Hematopoietic multipotent progenitor cell treated with erythropoietin and hydrocortisone succinate and interleukin-3 and kit ligand, for 8 days (in vitro differentiated cells): ENCODE measurements around the gene RNF149.
A peak's percentile ranks its signal among the peaks of the same experiment; 100 is the strongest.
"Not testable (repeated sequence)": the region's sequence is repeated elsewhere in the genome, so short reads cannot be mapped to it uniquely, and the experiment has no call there.

Experiments used
- DNase-seq: peaks from one replicate; pipeline ENCODE4 v3.0.0-alpha.2; 2015

The RNF149 gene

DNA sequence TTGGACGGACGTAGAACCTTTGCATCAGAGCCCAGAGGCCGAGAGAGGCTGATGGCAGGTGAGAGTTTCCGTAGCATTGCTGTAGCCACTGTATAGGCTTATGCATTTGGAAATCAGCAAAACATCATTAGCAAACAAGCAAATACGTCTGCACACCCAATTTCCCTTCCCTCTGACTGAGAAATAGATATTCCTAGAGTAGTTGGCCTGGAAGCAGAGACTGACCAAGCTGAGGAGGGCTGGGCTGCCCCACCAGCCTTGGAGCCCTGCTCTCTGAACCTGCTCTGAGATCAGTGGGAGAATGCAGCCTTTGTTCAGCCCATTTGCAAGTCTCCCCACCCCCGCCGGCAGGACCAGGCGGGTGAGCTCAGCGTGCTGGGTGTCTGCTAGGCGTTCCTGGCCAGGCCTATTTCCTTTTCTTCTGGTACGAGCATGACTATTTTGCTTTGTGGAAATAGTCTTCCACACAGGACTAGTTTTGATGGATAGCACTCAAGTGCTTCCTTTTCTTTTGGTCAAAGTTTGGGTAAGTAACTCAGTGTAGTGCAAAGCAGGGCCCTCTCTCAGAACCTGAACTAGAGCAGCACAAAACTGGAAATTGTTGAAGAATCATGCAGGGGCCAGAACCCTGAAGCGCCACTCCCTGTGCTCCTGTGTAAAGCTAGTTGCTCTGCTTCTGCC lies 21.9 kb upstream of the RNF149 start:
- DNase-seq = no peak

DNA sequence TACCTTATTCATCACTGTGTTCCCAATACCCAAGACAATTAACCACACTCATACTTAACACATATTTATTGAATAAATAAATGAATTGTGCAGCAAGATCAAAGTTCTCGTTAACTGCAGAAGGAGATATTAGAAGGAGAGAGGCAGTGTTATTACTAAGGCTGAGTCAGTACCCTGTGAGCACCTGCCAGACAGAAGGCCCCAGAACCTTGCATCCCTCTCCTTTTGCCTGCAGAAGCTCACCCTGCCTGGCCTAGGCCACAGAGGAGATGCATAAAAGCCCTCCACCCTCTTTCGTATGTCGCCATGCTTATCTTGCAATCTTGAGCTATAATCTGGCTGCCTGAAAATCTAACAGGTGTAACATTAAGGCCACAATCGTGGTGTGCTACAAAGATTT lies 20.5 kb upstream of the RNF149 start:
- DNase-seq = no peak

DNA sequence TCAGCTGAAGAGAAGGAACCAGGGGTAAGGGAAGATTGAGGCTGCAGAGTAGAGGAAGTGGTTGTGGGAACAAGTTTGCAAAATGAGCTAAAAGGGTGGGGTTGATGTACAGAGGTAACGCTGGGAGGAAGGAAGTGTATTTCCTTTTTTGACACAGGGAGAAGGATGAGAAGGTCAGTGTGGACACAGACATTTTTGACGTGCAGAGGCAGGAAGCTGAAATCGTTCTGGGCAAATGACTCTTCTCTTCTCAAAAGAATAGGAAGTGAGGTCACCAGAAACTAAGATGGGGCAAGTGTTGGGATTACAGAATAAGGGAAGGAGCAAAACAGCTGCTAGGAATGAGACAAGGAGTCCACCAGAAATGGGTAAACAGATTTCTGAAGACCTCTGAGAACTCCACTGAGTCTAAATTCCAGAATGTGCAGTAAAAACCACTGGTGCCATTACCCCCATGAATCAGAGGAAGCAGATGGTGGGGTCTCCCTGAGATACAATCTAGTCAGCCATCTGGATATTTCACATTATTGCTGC lies 20.0 kb upstream of the RNF149 start:
- peak; percentile 46 for DNase-seq

DNA sequence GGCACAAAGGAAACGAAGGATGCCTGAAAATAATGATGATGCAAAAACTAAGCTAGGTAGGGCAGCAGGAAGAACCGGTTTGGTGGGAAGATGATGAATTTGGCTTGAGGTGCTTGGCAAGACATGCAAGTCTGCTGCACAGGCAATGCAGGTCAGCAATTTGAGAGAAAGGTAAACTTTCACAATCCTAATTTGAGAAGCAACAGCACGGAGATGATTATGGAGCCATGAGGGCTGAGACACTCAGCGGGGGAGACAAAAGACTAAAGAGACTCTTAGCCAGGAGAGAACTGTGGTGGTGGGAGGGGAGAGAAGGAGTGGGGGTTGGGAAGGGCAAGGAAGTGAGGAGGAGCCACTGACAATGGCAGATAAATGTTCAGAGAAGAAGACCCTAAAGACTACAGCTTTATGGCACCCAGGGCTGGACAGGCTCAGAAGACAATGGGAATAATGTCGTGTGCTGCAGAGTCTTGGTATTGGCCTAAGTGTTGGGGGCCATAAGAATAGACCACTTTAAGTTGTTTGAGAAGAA lies 19.4 kb upstream of the RNF149 start:
- DNase-seq = no peak

DNA sequence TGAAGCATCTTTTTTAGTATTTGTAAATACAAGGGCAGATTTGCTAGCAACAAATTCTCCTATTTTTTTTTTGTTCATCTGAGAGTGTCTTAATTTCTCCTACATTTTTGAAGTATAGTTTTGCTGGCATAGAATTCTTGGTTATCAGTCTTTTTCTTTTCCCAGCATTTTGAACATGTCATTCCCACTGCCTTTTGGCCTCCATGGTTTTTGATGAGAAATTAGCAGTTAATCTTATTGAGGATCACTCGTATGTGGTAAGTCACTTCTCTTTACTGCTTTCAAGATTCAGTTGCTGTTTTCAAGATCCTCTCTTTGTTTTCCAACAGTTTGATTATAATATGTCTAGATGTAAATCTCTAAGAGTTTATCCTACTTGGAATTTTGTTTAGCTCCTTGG lies 16.9 kb upstream of the RNF149 start:
- DNase-seq = no peak

DNA sequence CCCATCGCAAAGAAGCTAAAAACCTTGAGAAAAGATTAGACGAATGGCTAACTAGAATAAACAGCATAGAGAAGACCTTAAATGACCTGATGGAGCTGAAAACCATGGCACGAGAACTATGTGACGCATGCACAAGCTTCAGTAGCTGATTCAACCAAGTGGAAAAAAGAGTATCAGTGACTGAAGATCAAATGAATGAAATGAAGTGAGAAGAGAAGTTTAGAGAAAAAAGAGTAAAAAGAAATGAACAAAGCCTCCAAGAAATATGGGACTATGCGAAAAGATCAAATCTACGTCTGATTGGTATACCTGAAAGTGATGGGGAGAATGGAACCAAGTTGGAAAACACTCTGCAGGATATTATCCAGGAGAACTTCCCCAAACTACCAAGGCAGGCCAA lies 8.1 kb upstream of the RNF149 start:
- not testable (repeated sequence) for DNase-seq

DNA sequence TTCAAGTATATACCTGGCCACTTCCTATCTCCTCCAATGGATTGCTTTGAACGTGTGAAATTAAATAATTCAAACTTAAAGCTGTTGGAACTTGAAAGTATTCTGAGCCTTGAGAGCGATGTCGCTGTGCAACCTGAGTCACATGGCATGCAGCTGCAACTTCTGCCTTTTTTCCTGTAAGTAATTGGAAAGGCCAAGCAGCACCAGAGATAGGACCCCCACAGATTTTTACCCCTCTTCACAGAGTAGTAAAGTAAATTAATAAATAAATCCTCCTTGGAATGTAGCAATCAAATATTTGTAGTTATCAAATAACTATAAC lies 3.2 kb upstream of the RNF149 start:
- no peak for DNase-seq

DNA sequence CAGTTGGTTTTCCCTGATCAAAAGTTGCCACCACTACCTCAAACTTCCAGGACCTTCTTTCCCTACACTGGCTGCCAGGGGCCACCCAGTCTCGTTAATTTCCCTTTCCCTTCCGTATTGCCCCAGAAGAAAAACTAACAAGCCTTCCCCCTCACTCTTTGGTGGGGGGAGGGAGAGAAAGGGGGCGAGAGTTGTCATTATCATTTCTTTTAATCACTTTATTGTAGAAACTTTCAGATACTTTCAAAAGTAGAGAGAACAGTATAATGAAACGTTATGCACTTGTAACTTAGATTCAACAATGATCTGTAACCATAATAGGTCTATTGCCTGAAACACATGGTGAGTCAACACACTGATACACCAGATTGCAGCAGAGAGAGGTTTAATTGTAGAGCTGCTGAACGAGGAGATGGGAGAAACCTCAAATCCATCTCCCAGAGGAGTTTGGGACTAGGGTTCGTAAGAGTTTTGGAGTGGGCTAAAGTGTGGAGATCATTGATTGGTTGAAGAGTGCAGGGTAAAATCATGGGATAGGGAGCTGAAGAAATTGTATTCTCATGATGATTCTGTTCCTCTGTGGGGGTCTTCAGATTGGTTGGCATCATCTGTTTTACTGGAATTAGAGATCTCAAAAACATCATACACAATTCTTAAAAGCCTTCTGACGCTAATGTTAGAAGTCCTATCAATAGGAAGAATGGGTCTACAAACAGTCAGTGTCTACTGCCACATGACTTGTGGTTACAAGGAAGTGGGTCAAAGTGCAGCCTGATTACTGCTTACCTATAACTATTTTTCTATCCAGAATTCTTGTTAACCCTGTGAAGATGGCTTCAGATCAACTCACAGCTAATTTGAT lies 2.6 kb upstream of the RNF149 start:
- peak; percentile 17 for DNase-seq

DNA sequence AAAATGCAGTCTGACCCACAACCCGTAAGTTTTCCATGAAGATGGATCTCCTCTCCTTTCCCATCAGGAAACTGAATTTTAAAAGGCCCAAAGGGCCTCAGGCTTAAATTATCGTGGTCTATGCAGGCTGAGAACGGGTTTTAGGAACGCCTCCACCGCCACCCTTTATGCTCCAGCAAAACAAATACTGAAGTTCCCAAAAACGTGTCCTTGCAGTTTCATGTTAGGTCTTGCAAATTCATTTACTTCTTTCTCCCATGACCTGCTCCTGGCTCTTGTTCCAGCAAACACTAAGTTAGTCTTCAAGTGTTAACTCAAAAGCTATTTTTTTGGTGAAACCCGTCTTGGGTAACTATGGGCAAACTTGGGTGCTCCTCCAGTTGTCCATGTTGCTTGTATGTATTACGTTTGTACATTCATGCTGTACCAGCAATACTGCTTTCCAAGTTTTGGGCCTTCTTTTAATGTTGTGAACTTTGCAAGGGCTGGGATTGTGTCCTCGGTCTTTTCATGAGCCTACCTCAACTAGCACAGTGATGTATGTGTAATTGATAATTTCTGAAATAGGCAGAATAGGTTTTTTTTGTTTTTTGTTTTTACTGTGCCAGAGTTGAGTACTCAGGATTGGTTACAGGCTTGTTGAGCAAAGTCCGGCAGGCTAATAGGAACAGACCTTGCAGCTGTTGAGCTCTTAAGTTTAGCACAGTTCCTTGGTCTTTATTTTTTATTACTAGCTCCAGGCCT lies 1.8 kb upstream of the RNF149 start:
- DNase-seq = no peak

DNA sequence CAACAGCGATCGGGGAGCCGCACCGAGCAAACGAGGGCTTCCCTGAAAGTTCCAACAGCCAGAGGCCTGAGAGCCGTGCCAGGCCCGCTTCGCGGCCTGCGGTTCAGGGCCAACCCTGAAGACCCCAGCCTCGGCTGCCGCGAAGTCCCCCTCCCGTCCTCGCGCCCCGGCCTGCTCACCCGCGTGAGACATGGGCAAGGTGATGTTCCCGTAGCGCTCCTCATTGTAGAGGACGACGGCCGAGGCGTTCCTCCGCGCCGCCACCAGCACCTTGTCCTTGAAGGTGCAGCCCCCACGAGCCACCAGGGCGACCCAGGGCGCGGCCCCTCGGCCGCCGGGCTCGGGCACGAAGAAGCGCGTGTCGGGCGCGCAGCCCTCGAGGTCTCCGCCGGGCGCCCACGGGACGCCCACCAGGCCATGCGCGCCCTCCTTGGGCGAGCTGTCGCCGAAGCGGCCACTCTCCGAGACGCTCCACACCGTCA lies 510 bp downstream of the RNF149 start:
- DNase-seq = peak; percentile 12

DNA sequence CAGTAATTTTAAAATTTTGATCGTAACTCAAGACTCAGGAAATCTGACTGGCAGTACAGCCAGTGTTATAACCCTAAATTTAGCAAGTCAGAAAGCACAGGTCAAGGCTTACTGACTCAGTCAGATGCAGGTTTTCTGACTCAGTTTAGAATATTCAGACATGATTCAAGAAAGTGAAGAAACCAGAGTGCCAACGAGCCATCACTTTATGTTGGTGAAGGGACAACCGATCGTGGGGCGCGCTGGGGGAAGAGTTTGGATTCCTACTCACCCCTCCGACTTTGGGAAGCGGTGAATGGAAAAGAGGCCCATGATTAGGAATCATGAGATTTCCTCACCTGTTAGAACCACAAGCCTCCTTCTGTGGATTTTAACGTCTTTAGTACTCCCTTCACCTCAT lies 998 bp downstream of the RNF149 start:
- DNase-seq = no peak

DNA sequence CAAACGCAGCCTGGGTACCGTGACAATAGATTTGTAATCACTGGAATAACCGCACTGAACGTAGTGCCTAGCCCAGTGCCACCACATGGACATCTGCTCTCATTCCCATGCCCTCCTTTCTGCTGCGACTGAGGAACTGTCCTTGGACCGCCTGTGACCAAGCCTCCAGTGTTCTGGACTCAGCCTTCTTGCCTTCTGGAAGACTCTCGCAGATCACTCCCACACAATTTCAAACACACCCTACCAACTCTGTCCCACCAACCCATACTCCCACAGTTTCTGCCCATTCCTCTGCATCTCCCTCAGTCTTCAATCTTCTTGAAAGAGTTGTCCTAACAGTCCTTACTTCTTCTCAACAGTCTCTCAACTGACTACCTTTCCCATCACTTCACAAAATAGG lies 2.1 kb downstream of the RNF149 start:
- DNase-seq = no peak

DNA sequence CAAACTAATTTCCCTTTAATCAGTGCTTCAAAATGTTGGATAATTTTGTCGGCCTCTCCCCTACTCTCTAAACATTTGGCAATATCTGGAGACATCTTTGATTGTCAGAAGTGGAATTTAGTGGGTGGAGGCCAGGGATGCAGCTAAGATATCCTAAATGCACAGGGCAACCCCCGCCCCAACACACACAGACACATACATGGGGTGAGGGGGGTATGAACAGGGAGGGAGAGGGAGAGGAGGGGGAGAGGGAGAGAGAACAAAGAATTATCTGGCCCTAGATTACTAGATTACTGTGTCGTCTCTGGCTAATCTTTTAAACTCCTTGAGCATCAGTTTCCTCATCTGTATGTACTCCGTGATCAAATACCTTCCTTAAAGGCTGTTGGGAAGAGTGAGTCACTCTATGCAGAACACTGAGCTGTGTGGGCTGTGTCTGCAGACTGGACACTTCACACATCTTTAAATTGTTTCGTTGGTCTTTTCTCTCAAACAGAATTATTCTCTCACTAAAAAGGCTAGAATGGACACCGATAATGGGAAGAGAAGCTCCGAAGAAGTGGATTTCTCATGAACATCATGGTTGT lies 2.9 kb downstream of the RNF149 start:
- DNase-seq = peak; percentile 22

DNA sequence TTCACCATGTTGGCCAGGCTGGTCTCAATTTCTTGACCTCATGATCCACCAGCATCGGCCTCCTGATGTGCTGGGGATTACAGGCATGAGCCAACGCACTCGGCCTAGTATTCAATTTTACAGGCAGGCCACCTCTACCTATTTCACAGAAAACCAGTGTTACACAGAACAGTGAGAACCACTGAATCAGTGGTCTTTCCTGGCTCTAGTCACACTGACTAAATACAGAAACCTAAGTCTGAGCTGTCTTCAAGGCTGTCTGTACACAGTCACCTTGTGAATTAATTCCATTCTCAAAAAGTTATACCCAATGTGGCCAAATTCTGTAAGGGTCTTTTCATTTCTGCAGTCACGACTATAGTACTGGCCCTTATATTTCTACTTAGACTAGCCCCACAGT lies 3.5 kb downstream of the RNF149 start:
- DNase-seq = no peak

DNA sequence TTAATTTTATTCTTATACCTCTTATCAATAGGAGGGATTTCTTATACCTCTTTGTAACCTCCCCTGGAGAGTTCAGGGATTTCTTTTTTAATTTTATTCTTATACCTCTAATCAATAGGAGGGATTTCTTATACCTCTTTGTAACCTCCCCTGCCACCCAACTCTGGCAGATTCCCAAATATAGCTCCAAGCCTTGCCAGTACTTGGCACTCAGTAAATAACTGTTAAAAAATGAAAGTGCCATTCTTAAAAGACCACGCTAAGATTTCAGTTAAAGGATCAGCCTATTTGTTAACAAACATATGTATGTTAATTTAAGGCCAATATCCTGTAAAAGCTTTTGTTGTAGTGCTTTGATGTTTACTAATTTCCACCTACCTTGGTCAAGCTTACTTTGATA lies 4.8 kb downstream of the RNF149 start:
- DNase-seq = no peak

DNA sequence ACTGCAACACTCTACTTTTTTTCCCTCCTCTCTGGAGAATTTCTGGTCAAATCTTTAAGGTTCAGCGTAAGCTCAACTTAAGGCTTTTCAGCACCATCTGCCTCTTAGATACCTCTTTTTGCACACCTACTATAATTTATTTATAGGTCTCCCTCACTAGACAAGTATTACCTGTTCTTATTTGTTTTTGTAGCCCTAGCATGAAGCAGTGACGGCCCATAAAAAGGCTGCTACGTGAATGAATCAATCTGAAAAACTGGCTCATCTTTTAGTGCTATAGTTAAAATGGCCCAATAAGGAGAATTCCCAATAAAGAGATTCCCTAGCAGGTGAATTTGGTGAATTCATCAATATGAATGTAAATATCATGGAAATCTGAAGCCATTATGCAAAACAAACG lies 6.5 kb downstream of the RNF149 start:
- DNase-seq = no peak

DNA sequence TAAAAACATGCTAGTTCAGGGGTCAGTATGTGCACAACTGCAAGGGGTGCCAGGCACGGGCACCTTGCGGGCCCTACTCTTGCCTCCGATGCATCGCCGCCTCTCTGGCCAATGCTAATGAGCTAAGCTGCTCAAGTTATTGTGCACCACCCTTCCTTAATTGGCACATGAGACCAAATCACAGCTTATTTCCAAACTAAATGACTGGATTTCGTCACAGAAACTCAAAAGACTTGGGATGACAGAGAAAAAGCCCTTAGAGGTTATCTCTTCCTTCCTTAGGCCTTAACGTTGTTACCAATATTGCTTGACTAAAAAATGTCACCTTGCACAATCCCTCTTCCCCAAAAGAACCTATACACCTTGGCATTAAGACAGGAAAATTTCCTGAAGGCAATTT lies 7.7 kb downstream of the RNF149 start:
- no peak for DNase-seq

DNA sequence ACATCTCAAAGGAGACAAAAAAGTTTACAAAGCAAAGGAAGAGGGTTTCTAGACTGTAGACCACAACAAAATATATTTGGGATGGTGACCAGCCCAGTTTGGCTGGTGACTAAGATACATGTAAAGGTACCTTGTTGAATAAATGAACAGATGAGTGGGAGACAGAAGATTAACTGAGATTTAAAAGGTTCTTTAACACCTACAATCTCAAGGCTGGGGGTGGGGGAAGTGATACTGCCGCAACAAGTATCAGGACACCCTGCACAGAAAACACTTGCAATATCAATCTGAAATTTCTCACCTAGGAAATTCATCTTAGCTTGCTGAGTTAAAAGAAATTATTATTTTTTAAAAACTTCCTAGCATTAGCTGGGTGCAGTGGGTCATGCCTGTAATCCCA lies 8.3 kb downstream of the RNF149 start:
- DNase-seq = no peak

DNA sequence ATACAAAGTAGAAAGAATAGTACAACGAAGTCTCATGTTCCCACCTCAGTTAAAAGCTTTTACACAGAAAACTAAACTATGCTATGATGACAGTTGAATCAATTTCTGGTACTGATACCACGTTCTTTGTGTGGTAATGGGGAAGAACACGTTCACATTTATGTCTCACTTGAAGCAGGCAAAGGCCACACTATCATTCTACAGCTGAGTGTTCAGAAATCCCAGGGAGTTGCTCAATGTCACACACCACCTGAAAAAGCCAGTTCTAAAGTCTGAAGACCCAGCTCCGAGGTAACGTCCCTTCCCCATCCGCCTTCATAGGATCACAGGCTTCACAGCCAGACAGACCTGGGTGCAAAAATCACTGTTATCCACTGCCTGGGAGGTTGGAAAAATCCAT lies 8.9 kb downstream of the RNF149 start:
- no peak for DNase-seq

DNA sequence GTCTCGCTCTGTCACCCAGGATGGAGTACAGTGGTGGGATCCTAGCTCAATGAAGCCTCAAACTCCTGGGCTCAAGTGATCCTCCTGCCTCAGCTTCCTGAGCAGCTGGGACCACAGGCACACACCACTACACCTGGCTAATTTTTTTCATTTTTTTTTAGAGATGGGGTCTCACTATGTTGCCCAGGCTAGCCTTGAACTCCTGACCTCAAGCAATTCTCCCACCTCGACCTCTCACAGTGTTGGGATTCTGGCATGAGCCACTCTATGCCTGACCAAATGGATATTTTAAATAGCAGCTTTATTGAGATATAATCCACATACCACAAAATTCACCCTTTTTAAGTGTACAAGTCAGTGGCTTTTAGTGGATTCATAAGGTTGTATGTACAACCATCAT lies 11.1 kb downstream of the RNF149 start:
- DNase-seq = no peak

DNA sequence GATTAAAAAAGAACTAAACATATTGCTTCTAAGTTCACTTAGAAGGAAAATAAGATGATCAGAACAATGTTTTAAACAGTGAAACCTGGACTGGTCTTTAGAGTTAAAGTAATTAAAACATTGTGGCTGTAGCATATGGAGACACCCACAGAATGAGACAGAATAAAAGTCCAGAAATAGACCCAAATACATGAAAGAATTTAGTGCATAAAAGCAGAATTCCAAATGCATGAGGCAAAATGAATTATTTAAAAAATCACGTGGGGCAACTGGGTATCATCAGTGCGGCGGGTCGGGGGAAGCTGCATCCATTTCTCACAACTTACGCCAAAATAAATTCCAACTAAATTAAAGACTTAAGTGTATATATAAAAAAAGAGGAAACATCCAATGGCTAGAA lies 12.1 kb downstream of the RNF149 start:
- DNase-seq = no peak

DNA sequence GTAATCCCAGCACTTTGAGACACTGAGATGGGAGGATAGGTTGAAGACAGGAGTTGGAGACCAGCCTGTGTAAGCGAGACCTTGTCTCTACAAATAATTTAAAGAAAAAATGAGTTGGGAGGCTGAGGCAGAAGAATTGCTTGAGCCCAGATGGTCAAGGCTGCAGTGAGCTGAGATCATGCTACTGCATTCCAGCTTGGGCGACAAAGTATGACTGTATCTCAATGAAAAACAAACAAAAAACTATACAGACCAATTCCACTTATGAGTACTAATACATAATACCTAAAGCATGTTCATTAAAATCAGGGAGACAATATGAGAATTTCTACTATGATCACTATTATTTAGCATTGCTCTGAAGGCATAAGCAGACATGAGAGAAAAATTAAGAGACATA lies 12.6 kb downstream of the RNF149 start:
- no peak for DNase-seq

DNA sequence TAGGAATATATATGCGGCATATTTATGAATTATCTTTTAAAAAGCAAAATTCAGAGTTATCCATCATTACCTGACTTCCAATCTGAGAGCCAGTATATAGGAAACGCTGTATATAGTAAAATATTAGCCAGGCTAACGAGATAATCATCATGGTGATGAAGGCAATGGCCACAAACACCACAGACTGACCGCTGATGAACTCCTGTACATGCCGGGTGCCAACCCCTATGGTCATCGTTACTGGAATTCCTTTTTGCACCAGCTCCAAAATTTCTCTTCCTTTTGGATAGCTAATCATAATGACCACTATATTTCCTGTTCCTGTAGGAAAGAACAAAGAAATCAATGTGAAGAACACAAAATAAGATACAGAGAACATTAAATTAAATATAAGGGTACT lies 13.6 kb downstream of the RNF149 start:
- no peak for DNase-seq
